H9 (cell line): ENCODE results near the gene UBE3A. TPM values are rescaled to one million over a fixed set of nuclear protein-coding genes. Genes with fewer than 3 reads are reported as not detected.

ENCODE experiments used
- DNase-seq: peaks from one replicate; pipeline ENCODE4 v3.0.0-alpha.2; 2017
- H2AFZ ChIP-seq: one replicate; pipeline ENCODE4 v1.6.1; 2013; ENCODE audit warnings: mild to moderate bottlenecking, low read length, control low read depth, moderate library complexity
- H2AK5ac ChIP-seq: 2 replicates; pipeline ENCODE4 v1.6.1; 2013; ENCODE audit warnings: low read length, control low read depth, mixed read lengths; ENCODE audit not compliant: insufficient read length
- H2BK120ac ChIP-seq: one replicate; pipeline ENCODE4 v1.6.1; 2013; ENCODE audit warnings: low read depth, mild to moderate bottlenecking, low read length, control low read depth, inconsistent platforms; ENCODE audit not compliant: poor library complexity, severe bottlenecking
- H2BK12ac ChIP-seq: 2 replicates; pipeline ENCODE4 v1.6.1; 2013; ENCODE audit warnings: low read length, control low read depth, mixed read lengths, low read depth; ENCODE audit not compliant: insufficient read length
- H2BK15ac ChIP-seq: 2 replicates; pipeline ENCODE4 v1.6.1; 2013; ENCODE audit warnings: low read depth, low read length, control low read depth
- H2BK20ac ChIP-seq: one replicate; pipeline ENCODE4 v1.6.1; 2013; ENCODE audit warnings: low read depth, mild to moderate bottlenecking, low read length, control low read depth, inconsistent platforms; ENCODE audit not compliant: poor library complexity, severe bottlenecking
- H2BK5ac ChIP-seq: 2 replicates; pipeline ENCODE4 v1.6.1; 2013; ENCODE audit warnings: low read length, control low read depth, mixed read lengths; ENCODE audit not compliant: insufficient read length
- H3K14ac ChIP-seq: 2 replicates; pipeline ENCODE4 v1.6.1; 2013; ENCODE audit warnings: low read length, control low read depth; ENCODE audit not compliant: insufficient read depth
- H3K18ac ChIP-seq: 2 replicates; pipeline ENCODE4 v1.6.1; 2013; ENCODE audit warnings: low read depth, mild to moderate bottlenecking, mixed read lengths, low read length, control low read depth; ENCODE audit not compliant: insufficient read length
- H3K23ac ChIP-seq: 2 replicates; pipeline ENCODE4 v1.6.1; 2013; ENCODE audit warnings: low read length, control low read depth, mixed read lengths, low read depth; ENCODE audit not compliant: insufficient read length
- H3K23me2 ChIP-seq: 2 replicates; pipeline ENCODE4 v1.6.1; 2013; ENCODE audit warnings: low read depth, mild to moderate bottlenecking, mixed read lengths, low read length, control low read depth; ENCODE audit not compliant: insufficient read length, poor library complexity, severe bottlenecking
- H3K27ac ChIP-seq: 2 replicates; pipeline ENCODE4 v1.5.1; 2013; ENCODE audit warnings: low read length, control low read depth, mixed read lengths, low read depth; ENCODE audit not compliant: insufficient read length
- H3K27me3 ChIP-seq: 2 replicates; pipeline ENCODE4 v1.6.1; 2013; ENCODE audit warnings: low read length, control low read depth, inconsistent platforms; ENCODE audit not compliant: insufficient read depth
- H3K4ac ChIP-seq: 2 replicates; pipeline ENCODE4 v1.6.1; 2013; ENCODE audit warnings: low read depth, mild to moderate bottlenecking, control low read depth, inconsistent platforms, low read length, moderate library complexity
- H3K4me1 ChIP-seq: 2 replicates; pipeline ENCODE4 v1.6.1; 2013; ENCODE audit warnings: low read length, control low read depth, inconsistent platforms; ENCODE audit not compliant: insufficient read depth
- H3K4me2 ChIP-seq: 2 replicates; pipeline ENCODE4 v1.6.1; 2013; ENCODE audit warnings: low read length, control low read depth, mixed read lengths; ENCODE audit not compliant: insufficient read length, insufficient read depth
- H3K56ac ChIP-seq: 2 replicates; pipeline ENCODE4 v1.6.1; 2013; ENCODE audit warnings: low read depth, mild to moderate bottlenecking, mixed read lengths, low read length, control low read depth; ENCODE audit not compliant: insufficient read length
- H3K79me1 ChIP-seq: 2 replicates; pipeline ENCODE4 v1.6.1; 2013; ENCODE audit warnings: low read depth, mild to moderate bottlenecking, moderate library complexity, low read length, control low read depth, inconsistent platforms; ENCODE audit not compliant: insufficient read depth, poor library complexity, severe bottlenecking
- H3K79me2 ChIP-seq: 2 replicates; pipeline ENCODE4 v1.6.1; 2013; ENCODE audit warnings: low read length, control low read depth, inconsistent platforms; ENCODE audit not compliant: insufficient read depth
- H3K9ac ChIP-seq: 2 replicates; pipeline ENCODE4 v1.6.1; 2013; ENCODE audit warnings: low read length, control low read depth, mixed read lengths; ENCODE audit not compliant: insufficient read length; ENCODE audit errors: extremely low read depth
- H3K9me3 ChIP-seq: one replicate; pipeline ENCODE4 v1.6.1; 2013; ENCODE audit warnings: low read depth, low read length, inconsistent platforms; ENCODE audit not compliant: control insufficient read depth
- H3T11ph ChIP-seq: one replicate; pipeline ENCODE4 v1.6.1; 2013; ENCODE audit warnings: mild to moderate bottlenecking, low read length, control low read depth, inconsistent platforms
- H4K20me1 ChIP-seq: one replicate; pipeline ENCODE4 v1.6.1; 2013; ENCODE audit not compliant: control insufficient read depth, insufficient read length, insufficient read depth
- H4K5ac ChIP-seq: 2 replicates; pipeline ENCODE4 v1.6.1; 2013; ENCODE audit warnings: low read depth, mild to moderate bottlenecking, mixed read lengths, low read length, control low read depth; ENCODE audit not compliant: insufficient read length
- H4K8ac ChIP-seq: replicated peaks from 2 replicates; pipeline ENCODE4 v1.6.1; 2013; ENCODE audit warnings: low read length, control low read depth, mixed read lengths, low read depth; ENCODE audit not compliant: insufficient read length
- H4K91ac ChIP-seq: 2 replicates; pipeline ENCODE4 v1.6.1; 2013; ENCODE audit warnings: low read depth, mild to moderate bottlenecking, moderate library complexity, mixed read lengths, low read length, control low read depth; ENCODE audit not compliant: insufficient read length
- H3K27ac Mint-ChIP-seq, 3 experiments: 2 replicates in 2 of 3; 3 replicates in 1 of 3; pipeline ENCODE4 v1.8.0; 2020 to 2021; ENCODE audit warnings: mixed read lengths in 3 of 3, mild to moderate bottlenecking in 1 of 3, moderate library complexity in 1 of 3
- H3K27me3 Mint-ChIP-seq: 2 replicates; pipeline ENCODE4 v1.8.0; 2021; ENCODE audit warnings: low read depth, mild to moderate bottlenecking, moderate library complexity, mixed read lengths
- H3K36me3 Mint-ChIP-seq, 3 experiments: 2 replicates in 2 of 3; 3 replicates in 1 of 3; pipeline ENCODE4 v1.8.0; 2020 to 2021; ENCODE audit warnings: low read depth in 3 of 3, mixed read lengths in 3 of 3; ENCODE audit not compliant: insufficient read depth in 1 of 3
- H3K4me1 Mint-ChIP-seq, 2 experiments: 2 replicates each; pipeline ENCODE4 v1.8.0; 2020; ENCODE audit warnings: mixed read lengths in 2 of 2
- H3K4me3 Mint-ChIP-seq, 2 experiments: 2 replicates in 1 of 2; 3 replicates in 1 of 2; pipeline ENCODE4 v1.8.0; 2020 to 2021; ENCODE audit warnings: mild to moderate bottlenecking in 2 of 2, mixed read lengths in 2 of 2, moderate library complexity in 1 of 2
- H3K9me3 Mint-ChIP-seq, 2 experiments: 2 replicates in 1 of 2; 3 replicates in 1 of 2; pipeline ENCODE4 v1.8.0; 2020; ENCODE audit warnings: mild to moderate bottlenecking in 2 of 2, mixed read lengths in 2 of 2, moderate library complexity in 1 of 2
- WGBS: extraction: QIAGEN DNeasy Blood & Tissue Kit; methylation state at CpG from one replicate; pipeline ENCODE4 v1.1.7; 2013; ENCODE audit warnings: missing lambda C conversion rate, low lambda C conversion rate, mixed read lengths; ENCODE audit not compliant: insufficient read length; ENCODE audit errors: extremely low coverage; 5-methylcytosine and 5-hydroxymethylcytosine counted together
- total RNA-seq: library from RNA; stranded (reverse); gene quantifications from 2 replicates; pipeline ENCODE4 v1.2.1, GENCODE V29; 2021
- TF ChIP-seq, protein P1 (sequence below): fragments of 200-600 bp; sonication (generic); conservative IDR thresholded peaks from 3 replicates; pipeline ENCODE4 v1.8.0; 2021; ENCODE audit warnings: antibody characterized with exemption, mild to moderate bottlenecking

The UBE3A gene
- total RNA-seq, 1 experiment from 2014 or later, result 108 TPM

DNA sequence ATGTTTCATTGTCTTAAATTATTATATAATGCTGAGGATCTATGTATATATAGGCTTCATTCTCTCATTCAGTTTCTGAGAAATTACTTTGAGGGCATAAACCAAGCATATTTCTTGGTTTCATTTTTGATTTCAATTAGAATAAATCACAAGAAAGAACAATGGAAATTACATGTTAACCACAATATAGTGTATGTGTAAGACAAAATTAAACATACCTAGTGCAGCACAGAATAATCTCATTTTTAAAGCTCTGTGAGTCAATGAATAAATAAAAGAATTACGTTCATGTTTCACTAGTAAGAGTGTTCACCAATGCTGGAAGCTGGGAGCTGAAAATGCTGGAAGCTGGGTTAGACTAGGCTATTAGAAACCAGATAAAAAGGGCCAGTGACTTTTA lies 72.8 kb downstream of the UBE3A start:
- Histone ChIP-seq H3T11ph (no peak overlapping the region), H2BK120ac (no peak overlapping the region), H3K4me2 (no peak overlapping the region), H4K8ac (no peak overlapping the region), H3K27ac (no peak overlapping the region), H2BK12ac (no peak overlapping the region), H3K14ac (no peak overlapping the region), H3K23me2 (no peaks in the 10 kb centered on the region), H2BK15ac (no peak overlapping the region), H3K79me1 (peaks cover 5% of the 10 kb centered on the region), H3K9me3 (no peaks in the 10 kb centered on the region), H4K91ac (no peak overlapping the region), H2BK20ac (no peak overlapping the region), H2AFZ (no peak overlapping the region), H3K23ac (no peak overlapping the region), H3K27me3 (no peaks in the 10 kb centered on the region), H4K20me1 (no peaks in the 10 kb centered on the region), H3K79me2 (no peaks in the 10 kb centered on the region; the same call in 1 of the 2 replicates), H3K4ac (no peak overlapping the region), H2AK5ac (no peak overlapping the region), H3K56ac (no peak overlapping the region), H3K18ac (no peak overlapping the region), H4K5ac (no peak overlapping the region), H3K9ac (no peak overlapping the region), H3K4me1 (no peaks in the 10 kb centered on the region), H2BK5ac (no peak overlapping the region)
- H3K4me3 Mint-ChIP-seq, result no peak overlapping the region
- H3K27ac Mint-ChIP-seq, result no peak overlapping the region
- no CpG with 5 or more reads among the region's 1 CpG for WGBS
- peaks cover 14 to 24% (median 14%) of the 10 kb centered on the region in 3 experiments; a peak in 6 of 7 replicates for H3K36me3 Mint-ChIP-seq
- H3K27me3 Mint-ChIP-seq, result no peaks in the 10 kb centered on the region
- TF ChIP-seq, protein P1, sequence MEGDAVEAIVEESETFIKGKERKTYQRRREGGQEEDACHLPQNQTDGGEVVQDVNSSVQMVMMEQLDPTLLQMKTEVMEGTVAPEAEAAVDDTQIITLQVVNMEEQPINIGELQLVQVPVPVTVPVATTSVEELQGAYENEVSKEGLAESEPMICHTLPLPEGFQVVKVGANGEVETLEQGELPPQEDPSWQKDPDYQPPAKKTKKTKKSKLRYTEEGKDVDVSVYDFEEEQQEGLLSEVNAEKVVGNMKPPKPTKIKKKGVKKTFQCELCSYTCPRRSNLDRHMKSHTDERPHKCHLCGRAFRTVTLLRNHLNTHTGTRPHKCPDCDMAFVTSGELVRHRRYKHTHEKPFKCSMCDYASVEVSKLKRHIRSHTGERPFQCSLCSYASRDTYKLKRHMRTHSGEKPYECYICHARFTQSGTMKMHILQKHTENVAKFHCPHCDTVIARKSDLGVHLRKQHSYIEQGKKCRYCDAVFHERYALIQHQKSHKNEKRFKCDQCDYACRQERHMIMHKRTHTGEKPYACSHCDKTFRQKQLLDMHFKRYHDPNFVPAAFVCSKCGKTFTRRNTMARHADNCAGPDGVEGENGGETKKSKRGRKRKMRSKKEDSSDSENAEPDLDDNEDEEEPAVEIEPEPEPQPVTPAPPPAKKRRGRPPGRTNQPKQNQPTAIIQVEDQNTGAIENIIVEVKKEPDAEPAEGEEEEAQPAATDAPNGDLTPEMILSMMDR, result no peak
- no peak for DNase-seq
- no peaks in the 10 kb centered on the region for H3K4me1 Mint-ChIP-seq
- no peaks in the 10 kb centered on the region for H3K9me3 Mint-ChIP-seq
